Fibroblast of villous mesenchyme (primary cell): ENCODE measurements around the gene SLC11A2. TPM values are rescaled to one million over a fixed set of nuclear protein-coding genes. Genes with fewer than 3 reads are reported as not detected.
A peak's percentile ranks its signal among the peaks of the same experiment; 100 is the strongest.

Source experiments
- DNase-seq: peaks from one replicate; pipeline ENCODE4 v3.0.0-alpha.2; 2010; ENCODE audit warnings: low read depth
- H3K4me3 ChIP-seq: 2 replicates; pipeline ENCODE4 v1.5.1; 2011; ENCODE audit warnings: low read depth, mild to moderate bottlenecking, low read length
- CTCF ChIP-seq: IDR thresholded peaks from 2 replicates; pipeline ENCODE4 v1.5.1; 2012; ENCODE audit warnings: low read depth, mild to moderate bottlenecking, low read length; ENCODE audit not compliant: insufficient read depth
- total RNA-seq: library from RNA; depleted of rRNA; stranded (reverse); fragments of >200 nt; gene quantifications from 2 replicates; pipeline ENCODE4 v1.2.3, GENCODE V29; 2012

SLC11A2 gene
- total RNA-seq, 1 donor: 56.6 TPM

- DNase-seq: peak; percentile 42
- TF ChIP-seq CTCF: no peak
These were observed 17.1 kb downstream of the SLC11A2 start for GRCh38 chr12:51009056-51009440.

GRCh38 chr12:51008329-51009055 is 17.7 kb downstream of the SLC11A2 start:
- DNase-seq: no peak
- no peak for TF ChIP-seq CTCF

More at GRCh38 chr12:51009056-51009440, 17.1 kb downstream of the SLC11A2 start:
- no peak overlapping the region for H3K4me3 ChIP-seq

GRCh38 chr12:51005671-51006070 is 20.5 kb downstream of the SLC11A2 start:
- DNase-seq: no peak
- TF ChIP-seq CTCF: no peak
- H3K4me3 ChIP-seq: no peak overlapping the region

More at GRCh38 chr12:51008329-51009055, 17.7 kb downstream of the SLC11A2 start:
- H3K4me3 ChIP-seq: no peak overlapping the region

- TF ChIP-seq CTCF: no peak
- no peak overlapping the region for H3K4me3 ChIP-seq
These were observed 21.2 kb downstream of the SLC11A2 start for GRCh38 chr12:51005030-51005429.

GRCh38 chr12:51004504-51004903 is 21.7 kb downstream of the SLC11A2 start:
- H3K4me3 ChIP-seq: no peak overlapping the region
- TF ChIP-seq CTCF: no peak
- no peak for DNase-seq

More at GRCh38 chr12:51005030-51005429, 21.2 kb downstream of the SLC11A2 start:
- DNase-seq: no peak

- TF ChIP-seq CTCF: no peak
- H3K4me3 ChIP-seq: no peak overlapping the region
- DNase-seq: no peak
These were observed 24.4 kb downstream of the SLC11A2 start for GRCh38 chr12:51001799-51002198.

- H3K4me3 ChIP-seq: no peak overlapping the region
- TF ChIP-seq CTCF: no peak
- no peak for DNase-seq
These were observed 25.9 kb downstream of the SLC11A2 start for GRCh38 chr12:51000245-51000644.
